Adipose tissue (tissue), 3 donors: Measurements from ENCODE around the gene NHLRC1. TPM values are rescaled to one million over a fixed set of nuclear protein-coding genes. Genes with fewer than 3 reads are reported as not detected.

Source experiments
- H3K27ac ChIP-seq: one replicate; pipeline ENCODE4 v1.5.1; 2013; ENCODE audit warnings: low read depth, low read length
- WGBS, 3 donors: extraction: QIAGEN DNeasy Blood & Tissue Kit; methylation state at CpG; one replicate each; pipeline ENCODE4 v1.1.7; 2013; 5-methylcytosine and 5-hydroxymethylcytosine counted together
- polyA plus RNA-seq, 3 donors: library from polyadenylated mRNA; stranded (reverse); fragments of 200-250 nt; gene quantifications; one replicate each; pipeline ENCODE4 v1.2.3, GENCODE V29; 2013
- donor health status: healthy with polysubstance abuse.
- donor health status: Bipolar disorder and iron deficiency.
- donor health status: healthy.

Gene NHLRC1
- polyA plus RNA-seq, 3 donors: 0.11 to 1.6 (median 1.5) TPM

DNA sequence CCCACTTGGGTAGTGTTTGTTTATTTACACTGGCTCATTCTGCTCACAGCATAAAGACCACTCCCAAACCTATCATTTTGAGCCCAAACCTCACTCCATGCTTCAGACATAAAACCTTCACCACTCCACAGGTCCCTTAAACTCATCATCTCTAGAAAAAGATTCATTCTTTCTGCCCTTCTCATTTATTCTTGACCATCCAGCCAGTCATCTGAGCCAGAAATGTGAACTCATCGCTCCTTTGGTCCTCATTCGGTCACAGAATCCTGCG lies 20.0 kb upstream of the NHLRC1 start:
- no peak overlapping the region for H3K27ac ChIP-seq
- WGBS, 3 donors: 96% methylated on average over 3 of the region's 3 CpGs

DNA sequence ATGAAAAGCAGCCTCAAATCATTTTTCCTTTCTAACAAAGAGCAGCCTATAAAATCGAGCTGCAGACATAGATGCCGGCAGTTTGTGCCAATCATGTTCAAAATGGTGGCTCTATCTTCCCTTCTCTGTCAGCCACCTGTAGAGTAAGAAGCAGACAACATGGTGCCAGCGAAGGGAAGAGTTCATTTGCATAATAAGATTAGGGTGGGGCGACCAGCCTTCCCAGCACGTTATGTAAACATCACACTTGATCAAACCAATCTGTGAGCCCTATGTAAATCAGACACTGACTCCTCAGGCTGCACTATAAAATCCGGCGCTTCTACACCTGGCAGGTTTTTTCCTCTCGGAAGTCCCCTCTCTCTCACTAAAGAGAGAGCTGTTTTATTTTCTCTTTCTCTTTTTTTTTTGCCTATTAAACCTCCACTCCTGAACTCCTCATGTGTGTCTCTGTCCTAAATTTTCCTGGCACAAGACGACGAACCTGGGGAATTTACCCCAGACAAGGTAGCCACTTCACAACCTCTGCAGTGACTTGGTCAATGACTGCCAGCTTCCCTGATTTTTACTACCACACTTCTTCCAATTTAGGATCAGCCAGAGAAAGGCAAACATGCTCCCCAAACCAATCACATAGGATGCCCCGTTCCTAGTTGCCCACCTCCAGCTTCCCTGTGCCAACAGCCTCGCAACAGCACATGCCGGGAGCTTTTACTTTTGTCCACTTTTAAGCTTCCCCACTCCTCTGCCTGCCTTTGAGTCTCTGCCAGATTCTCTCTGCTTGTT lies 19.5 kb upstream of the NHLRC1 start:
- WGBS, 3 donors: 86 to 91% (median 90%) methylated on average over 13 of the region's 13 CpGs
- no peak overlapping the region for H3K27ac ChIP-seq

DNA sequence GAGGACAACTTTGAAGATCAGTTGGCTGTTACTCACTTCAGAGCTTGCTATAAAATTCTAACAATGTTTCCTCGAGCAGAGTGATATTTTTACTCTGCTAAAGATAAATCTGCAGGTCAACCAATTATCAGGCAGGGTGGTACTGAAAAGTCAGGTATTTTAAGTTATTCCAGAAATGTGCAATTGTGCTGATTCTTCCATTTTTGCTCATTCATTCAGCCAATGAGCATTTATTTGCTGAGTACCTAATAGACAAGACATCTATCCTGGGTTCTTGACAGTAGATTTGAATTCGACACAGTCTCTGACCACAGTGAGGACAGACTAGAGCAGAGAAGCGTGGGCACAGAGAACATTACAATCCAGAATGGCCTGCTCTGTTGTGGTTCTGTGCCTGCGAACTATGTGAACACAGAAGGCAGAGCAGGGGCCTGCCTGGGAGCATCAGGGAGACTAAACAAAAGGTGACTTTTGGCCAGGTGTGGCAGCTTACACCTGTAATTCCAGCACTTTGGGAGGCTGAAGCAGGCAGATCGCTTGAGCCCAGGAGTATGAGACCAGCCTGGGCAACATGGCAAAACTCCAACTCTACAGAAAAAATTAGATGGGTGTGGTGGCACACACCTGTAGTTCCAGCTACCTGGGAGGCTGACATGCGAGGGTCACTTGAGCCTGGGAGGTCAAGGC lies 17.6 kb upstream of the NHLRC1 start:
- 89 to 95% (median 95%) methylated on average over 6 of the region's 6 CpGs for whole genome bisulfite sequencing, 3 donors
- H3K27ac ChIP-seq: no peak overlapping the region

DNA sequence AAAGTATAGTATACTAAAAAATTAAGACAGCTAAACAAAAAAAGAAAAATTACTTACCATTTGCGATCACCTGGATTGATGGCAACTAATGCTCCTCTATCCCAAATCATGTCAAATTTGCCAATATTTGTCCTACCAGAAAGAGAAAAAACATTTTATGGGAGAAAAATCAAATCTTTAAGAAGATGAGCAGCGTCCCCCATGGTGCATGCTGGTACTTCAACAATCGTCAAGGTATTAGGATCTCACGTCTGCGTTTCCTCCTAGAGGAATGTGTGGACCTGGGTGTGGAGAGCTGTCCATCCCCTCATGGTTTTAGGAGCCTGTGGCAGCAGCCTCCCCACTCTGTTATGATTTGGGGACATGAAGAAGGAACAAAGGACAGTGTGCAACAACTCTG lies 16.4 kb upstream of the NHLRC1 start:
- H3K27ac ChIP-seq: no peak overlapping the region
- 92 to 95% (median 94%) methylated on average over 5 of the region's 5 CpGs for WGBS, 3 donors

DNA sequence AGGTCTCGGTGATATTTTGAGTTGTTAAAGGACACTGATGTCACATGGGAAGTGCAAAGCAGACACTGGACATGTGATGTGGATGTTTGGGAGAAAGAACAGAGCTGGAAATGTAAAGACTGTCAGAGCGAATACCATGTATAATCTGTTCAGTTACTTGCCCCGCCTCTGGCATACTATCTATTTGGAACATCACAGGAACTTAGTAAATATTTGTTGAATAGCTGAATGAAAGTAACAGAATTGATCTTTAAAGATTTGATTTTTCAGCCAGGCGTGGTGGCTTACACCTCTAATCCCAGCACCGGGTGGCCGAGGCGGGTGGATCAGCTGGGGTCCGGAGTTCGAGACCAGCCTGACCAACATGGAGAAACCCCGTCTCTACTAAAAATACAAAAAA lies 13.8 kb upstream of the NHLRC1 start:
- H3K27ac ChIP-seq: no peak overlapping the region
- 96 to 100% (median 98%) methylated on average over 10 of the region's 10 CpGs for WGBS, 3 donors

DNA sequence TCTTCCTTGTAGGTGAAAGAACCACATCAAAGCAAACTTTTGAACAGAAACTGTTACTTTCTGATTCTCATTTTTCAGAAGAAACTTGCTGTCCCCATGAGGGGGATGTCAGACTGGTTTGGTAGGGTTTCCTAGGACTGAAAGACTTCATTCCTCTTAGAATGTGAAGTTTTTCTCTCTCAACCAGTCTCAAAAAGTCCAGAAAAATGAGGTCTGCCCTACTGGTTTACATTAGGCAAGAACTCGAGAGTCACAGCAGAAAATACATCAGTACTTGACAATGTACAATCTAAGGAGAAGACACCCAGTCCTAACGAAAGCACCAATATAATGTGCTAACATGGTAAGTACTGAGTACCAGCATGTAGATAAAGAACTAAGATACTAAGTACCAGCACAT lies 12.7 kb upstream of the NHLRC1 start:
- no peak overlapping the region for H3K27ac ChIP-seq

DNA sequence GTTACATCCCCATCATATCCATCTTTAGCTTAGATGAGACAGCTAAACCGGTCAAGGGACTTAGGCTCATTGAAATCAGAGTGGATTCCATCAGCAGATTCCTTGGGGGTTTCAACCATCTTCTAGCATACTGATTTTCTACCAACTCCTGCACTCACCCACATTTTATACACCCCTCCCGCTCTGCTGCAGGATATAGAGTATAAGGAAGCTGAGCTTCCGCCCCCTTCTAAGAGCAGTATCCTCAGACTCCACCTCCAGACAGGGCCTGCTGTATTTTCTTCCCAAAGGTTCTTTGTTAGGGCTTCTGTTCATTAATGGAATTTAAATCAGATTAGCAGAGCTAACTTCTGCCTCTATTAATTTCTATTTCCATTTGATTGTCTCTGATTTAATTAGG lies 9.9 kb upstream of the NHLRC1 start:
- WGBS, 3 donors: 97 to 99% (median 99%) methylated on average over 3 of the region's 3 CpGs
- H3K27ac ChIP-seq: no peak overlapping the region

More for the DNA sequence above, 12.7 kb upstream of the NHLRC1 start:
- WGBS, 3 donors: 96 to 98% (median 97%) methylated on average over 2 of the region's 2 CpGs

DNA sequence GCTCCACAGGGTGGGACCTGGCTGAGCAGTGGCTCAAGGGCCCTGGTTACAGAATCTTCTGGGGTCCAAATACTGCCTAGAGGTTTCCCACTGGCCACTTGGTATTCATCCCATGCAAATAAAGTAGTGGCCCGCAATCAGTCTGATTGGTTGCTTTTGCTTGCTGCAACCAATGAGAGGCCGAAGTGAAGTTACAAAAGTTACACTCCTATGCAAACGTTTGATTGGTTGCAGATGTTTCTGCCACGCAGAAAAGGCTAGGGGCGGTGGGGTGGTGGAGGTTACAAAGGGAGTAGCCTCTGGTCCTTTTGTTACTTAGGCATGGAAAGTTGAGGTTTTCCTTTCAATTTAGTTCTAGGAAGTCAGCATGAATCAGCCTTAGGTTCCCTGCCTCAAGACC lies 3.6 kb upstream of the NHLRC1 start:
- 52 to 65% (median 64%) methylated on average over 5 of the region's 5 CpGs for WGBS, 3 donors
- H3K27ac ChIP-seq: no peak overlapping the region

DNA sequence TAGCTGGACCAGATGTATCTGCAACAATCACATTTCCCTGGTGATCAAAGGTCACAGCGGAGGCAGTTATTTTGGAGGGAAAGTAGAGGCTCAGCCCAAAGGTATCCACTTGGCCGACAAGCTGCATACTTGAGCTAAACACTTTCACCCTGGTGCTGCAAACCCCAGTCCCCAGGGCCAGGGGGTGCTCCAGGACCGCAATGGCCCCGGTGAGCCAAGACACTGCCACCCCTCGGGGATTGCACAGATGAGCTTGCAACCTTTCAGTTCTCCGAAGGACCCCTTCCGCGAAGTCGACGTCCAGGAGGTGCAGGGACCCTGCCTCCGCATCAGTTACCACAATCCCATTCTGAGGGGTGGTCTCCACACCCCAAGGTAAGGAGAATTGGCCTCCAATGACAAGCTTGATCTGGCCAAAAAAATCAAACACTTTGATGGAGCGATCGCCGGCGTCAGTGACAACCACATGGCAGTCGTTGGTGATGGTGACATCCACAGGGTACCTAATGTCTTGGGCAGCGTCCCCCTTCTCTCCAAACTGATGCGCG lies 823 bp downstream of the NHLRC1 start:
- 67 to 79% (median 71%) methylated on average over 19 of the region's 19 CpGs for WGBS, 3 donors
- no peak overlapping the region for H3K27ac ChIP-seq

DNA sequence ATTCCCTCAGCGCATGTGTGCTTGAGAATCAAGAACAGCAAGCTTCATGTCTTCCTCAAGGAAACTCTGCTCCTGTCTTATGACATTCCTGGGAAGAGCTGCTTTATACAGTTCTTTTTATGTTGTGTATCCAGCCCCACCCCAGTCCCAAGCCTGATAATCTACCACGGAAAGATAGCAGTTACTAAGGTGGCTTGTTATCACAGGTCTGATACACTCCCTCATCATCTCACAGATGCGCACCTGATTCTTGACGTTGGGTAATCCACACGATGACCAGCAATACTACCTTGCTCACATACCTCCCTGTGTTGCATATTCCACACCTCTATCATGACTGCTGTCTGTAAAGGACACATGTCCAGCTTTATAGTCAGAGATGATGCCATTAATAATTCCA lies 3.2 kb downstream of the NHLRC1 start:
- 69 to 80% (median 78%) methylated on average over 5 of the region's 5 CpGs for WGBS, 3 donors
- H3K27ac ChIP-seq: no peak overlapping the region

DNA sequence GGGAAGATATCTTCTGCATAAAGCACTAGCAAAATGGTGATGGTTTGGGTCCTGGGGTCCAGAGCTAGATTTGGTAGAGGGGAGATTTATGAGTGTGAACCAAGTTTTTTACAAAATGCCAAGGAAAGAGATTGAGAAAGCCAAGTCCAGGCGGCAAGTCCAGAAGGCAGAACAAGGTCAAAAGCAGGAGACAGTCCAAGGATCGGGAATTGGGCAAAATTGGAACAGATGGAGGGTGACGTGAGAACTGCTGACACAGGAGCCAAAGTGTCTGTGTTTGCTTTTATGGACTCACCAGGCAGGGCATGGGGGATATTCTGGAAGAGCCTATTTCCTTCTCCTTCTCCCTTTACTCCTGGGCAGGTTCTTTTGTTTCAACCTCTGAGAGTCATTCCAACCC lies 4.1 kb downstream of the NHLRC1 start:
- H3K27ac ChIP-seq: no peak overlapping the region
- 27 to 85% (median 56%) methylated on average over 3 of the region's 3 CpGs for WGBS, 3 donors

DNA sequence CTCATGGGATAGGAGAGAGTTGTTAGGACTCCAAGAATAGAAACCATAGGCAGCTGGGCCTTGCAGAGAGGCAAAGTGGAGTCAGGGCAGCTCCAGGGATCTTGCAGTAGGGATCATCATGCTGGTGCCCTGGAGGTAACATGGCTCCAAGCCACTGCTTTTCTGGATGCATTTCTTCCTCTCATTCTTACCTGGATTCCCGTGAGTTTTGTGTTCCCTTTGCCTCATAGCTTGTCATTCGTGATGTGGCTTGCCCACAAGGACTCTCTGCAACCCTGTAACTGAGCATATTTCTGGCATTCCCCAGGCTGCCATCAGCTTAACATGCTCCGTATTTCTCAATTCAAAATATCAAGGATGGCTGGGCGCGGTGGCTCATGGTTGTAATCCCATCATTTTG lies 5.3 kb downstream of the NHLRC1 start:
- H3K27ac ChIP-seq: no peak overlapping the region
- 87 to 94% (median 91%) methylated on average over 5 of the region's 5 CpGs for WGBS, 3 donors

DNA sequence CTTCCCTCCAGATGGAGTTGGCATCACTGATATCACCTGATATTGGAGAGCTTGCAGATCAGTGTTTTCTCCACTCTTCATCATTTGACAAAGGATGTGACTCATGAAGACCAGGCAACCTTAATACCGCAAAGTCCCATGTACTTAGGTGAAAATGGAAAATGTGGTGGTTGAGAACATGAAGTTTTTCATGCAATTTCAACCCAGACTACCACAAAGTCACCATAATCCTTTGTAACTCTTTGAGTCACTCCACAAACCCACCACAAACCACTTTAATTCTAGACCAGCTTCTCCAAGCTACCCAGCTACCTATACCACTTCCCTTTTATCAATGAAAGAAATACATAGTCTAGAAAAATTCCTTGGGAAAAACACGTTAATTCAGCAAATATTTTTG lies 7.1 kb downstream of the NHLRC1 start:
- no peak overlapping the region for H3K27ac ChIP-seq
- 80 to 85% (median 83%) methylated on average over 2 of the region's 2 CpGs for WGBS, 3 donors

DNA sequence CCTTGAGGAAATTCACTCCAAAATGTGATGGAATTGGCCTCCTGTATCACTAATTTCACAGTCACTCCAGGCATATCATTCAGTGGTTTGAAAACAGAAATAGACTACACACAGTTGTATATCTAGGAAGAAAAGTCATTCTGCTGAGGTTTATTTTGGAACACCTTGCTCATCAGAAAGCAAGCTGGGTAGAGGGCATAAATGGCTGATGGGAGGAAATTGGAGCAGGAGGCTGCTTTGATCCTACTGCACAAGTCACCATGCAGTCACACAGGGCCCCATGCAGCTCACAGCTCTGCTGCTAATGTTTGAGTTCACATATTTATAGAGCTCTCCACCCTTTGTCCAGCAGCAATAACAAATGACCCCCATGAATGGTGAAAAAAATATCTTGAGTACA lies 12.3 kb downstream of the NHLRC1 start:
- no peak overlapping the region for H3K27ac ChIP-seq

DNA sequence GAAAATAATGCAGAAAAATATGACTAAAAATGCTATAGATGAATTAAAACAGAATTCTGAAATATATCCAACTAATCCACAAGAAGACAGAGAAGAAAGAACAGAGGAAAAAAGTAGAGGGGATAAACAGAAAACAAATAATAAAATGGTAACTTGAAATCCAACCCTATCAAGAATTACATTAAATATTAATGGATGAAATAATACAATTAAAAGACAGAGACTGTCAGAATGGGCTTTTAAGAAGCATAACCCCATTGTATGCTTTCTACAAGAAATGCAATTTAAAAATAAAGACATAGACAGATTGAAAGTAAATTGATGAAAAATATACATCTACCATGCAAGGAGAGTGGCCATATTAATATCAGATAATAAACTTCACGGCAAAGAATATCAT lies 15.4 kb downstream of the NHLRC1 start:
- no peak overlapping the region for H3K27ac ChIP-seq
- WGBS, 3 donors: 90 to 100% (median 100%) methylated on average over 1 of the region's 1 CpG

DNA sequence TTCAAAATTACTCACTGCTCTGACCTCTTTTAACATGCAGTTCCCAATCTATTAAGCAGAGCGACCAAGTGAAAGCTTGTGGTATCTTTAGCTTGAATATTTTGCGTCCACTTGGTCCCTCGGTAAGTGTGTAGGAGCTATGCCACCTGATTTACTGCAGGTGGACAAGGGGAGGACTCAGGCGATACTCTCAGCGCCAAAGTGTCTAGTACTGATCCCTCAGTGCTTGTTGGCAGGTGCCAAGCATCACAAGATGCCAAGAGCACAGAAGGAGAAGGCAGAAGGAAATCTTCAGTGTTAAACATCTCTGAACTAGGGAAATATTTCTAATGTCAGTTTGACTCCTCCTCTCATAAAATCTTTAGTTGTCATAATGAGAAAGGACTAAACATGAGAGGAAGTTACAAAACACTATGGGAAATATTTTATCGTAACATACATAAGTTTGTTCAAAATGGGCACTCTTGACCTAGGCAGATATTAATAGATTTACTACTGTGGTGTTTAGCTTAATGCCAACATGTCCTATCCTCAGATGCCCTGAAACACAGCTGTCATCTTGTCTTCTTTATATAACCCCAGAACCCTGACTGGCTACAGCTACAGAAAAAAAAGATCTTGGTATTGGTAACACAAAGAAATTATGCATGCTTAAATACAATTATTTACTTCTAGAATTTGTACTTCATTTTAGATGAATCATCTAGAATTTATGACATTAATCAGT lies 19.5 kb downstream of the NHLRC1 start:
- H3K27ac ChIP-seq: no peak overlapping the region
- WGBS, 3 donors: 79 to 91% (median 84%) methylated on average over 6 of the region's 6 CpGs

DNA sequence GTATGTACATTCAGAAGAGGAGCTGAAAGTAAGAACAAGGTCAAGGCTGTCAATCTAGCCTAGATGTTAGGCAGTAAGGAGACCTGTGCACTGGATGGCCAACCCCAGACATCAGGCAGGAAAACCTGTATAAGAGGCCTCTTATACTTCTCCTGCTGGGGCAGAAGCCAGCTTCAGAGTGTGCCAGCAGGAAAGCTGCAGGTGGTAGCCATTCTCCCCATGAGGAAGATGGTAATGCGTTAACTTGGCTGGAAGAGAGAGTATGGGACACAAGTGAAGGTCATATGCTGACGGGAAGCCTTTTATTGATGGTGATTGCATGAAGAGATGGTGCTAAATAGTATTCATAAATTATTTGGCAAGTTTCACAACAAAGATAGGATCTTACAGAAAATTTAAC lies 20.6 kb downstream of the NHLRC1 start:
- 86 to 98% (median 93%) methylated on average over 2 of the region's 2 CpGs for WGBS, 3 donors
- no peak overlapping the region for H3K27ac ChIP-seq

DNA sequence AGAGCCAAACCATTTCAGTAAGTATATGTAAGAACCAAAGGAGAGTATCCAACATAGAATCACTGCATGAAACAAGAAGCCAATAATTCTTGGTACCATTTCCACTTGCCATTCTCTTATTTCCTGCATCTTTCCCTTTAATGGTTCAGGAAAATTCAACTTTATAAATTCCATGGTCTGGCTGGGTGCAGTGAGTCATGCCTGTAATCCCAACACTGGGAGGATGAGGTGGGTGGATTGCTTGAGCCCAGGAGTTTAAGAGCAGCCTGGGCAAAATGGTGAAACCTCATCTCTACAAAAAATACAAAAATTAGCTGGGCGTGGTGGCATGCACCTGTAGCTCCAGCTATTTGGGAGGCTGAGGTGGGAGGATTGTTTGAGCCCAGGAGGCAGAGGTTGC lies 21.2 kb downstream of the NHLRC1 start:
- H3K27ac ChIP-seq: no peak overlapping the region
- WGBS, 3 donors: 84 to 90% (median 84%) methylated on average over 1 of the region's 1 CpG

DNA sequence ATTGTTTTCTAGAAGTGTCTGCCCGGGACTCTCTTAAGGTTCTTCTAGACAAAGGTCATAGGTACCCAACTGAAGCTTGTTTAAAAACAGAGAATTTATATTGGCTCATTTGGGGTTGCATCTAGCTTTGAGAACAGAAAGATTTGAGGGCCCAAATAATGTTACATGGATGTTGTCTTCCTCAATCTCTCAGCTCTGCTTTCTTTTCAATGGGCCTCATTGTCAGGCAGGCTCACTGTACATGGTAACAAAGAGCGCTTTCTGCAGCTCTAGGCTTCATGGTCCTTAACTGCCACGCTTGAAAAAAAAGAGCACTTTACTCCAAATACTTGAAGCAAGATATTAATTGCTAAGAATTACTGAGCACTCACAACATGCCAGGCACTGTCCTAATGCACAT lies 22.2 kb downstream of the NHLRC1 start:
- WGBS, 3 donors: 74 to 88% (median 87%) methylated on average over 3 of the region's 3 CpGs
- no peak overlapping the region for H3K27ac ChIP-seq
